H9 (cell line): ENCODE data around the gene SLC35B4. TPM values are rescaled to one million over a fixed set of nuclear protein-coding genes. Genes with fewer than 3 reads are reported as not detected.

Experiments used
- DNase-seq: peaks from one replicate; pipeline ENCODE4 v3.0.0-alpha.2; 2017
- H2AFZ ChIP-seq: one replicate; pipeline ENCODE4 v1.6.1; 2013; ENCODE audit warnings: mild to moderate bottlenecking, low read length, control low read depth, moderate library complexity
- H2AK5ac ChIP-seq: 2 replicates; pipeline ENCODE4 v1.6.1; 2013; ENCODE audit warnings: low read length, control low read depth, mixed read lengths; ENCODE audit not compliant: insufficient read length
- H2BK120ac ChIP-seq: one replicate; pipeline ENCODE4 v1.6.1; 2013; ENCODE audit warnings: low read depth, mild to moderate bottlenecking, low read length, control low read depth, inconsistent platforms; ENCODE audit not compliant: poor library complexity, severe bottlenecking
- H2BK12ac ChIP-seq: 2 replicates; pipeline ENCODE4 v1.6.1; 2013; ENCODE audit warnings: low read length, control low read depth, mixed read lengths, low read depth; ENCODE audit not compliant: insufficient read length
- H2BK15ac ChIP-seq: 2 replicates; pipeline ENCODE4 v1.6.1; 2013; ENCODE audit warnings: low read depth, low read length, control low read depth
- H2BK20ac ChIP-seq: one replicate; pipeline ENCODE4 v1.6.1; 2013; ENCODE audit warnings: low read depth, mild to moderate bottlenecking, low read length, control low read depth, inconsistent platforms; ENCODE audit not compliant: poor library complexity, severe bottlenecking
- H2BK5ac ChIP-seq: 2 replicates; pipeline ENCODE4 v1.6.1; 2013; ENCODE audit warnings: low read length, control low read depth, mixed read lengths; ENCODE audit not compliant: insufficient read length
- H3K14ac ChIP-seq: 2 replicates; pipeline ENCODE4 v1.6.1; 2013; ENCODE audit warnings: low read length, control low read depth; ENCODE audit not compliant: insufficient read depth
- H3K18ac ChIP-seq: 2 replicates; pipeline ENCODE4 v1.6.1; 2013; ENCODE audit warnings: low read depth, mild to moderate bottlenecking, mixed read lengths, low read length, control low read depth; ENCODE audit not compliant: insufficient read length
- H3K23ac ChIP-seq: 2 replicates; pipeline ENCODE4 v1.6.1; 2013; ENCODE audit warnings: low read length, control low read depth, mixed read lengths, low read depth; ENCODE audit not compliant: insufficient read length
- H3K23me2 ChIP-seq: 2 replicates; pipeline ENCODE4 v1.6.1; 2013; ENCODE audit warnings: low read depth, mild to moderate bottlenecking, mixed read lengths, low read length, control low read depth; ENCODE audit not compliant: insufficient read length, poor library complexity, severe bottlenecking
- H3K27ac ChIP-seq: 2 replicates; pipeline ENCODE4 v1.5.1; 2013; ENCODE audit warnings: low read length, control low read depth, mixed read lengths, low read depth; ENCODE audit not compliant: insufficient read length
- H3K27me3 ChIP-seq: 2 replicates; pipeline ENCODE4 v1.6.1; 2013; ENCODE audit warnings: low read length, control low read depth, inconsistent platforms; ENCODE audit not compliant: insufficient read depth
- H3K4ac ChIP-seq: 2 replicates; pipeline ENCODE4 v1.6.1; 2013; ENCODE audit warnings: low read depth, mild to moderate bottlenecking, control low read depth, inconsistent platforms, low read length, moderate library complexity
- H3K4me1 ChIP-seq: 2 replicates; pipeline ENCODE4 v1.6.1; 2013; ENCODE audit warnings: low read length, control low read depth, inconsistent platforms; ENCODE audit not compliant: insufficient read depth
- H3K4me2 ChIP-seq: 2 replicates; pipeline ENCODE4 v1.6.1; 2013; ENCODE audit warnings: low read length, control low read depth, mixed read lengths; ENCODE audit not compliant: insufficient read length, insufficient read depth
- H3K56ac ChIP-seq: 2 replicates; pipeline ENCODE4 v1.6.1; 2013; ENCODE audit warnings: low read depth, mild to moderate bottlenecking, mixed read lengths, low read length, control low read depth; ENCODE audit not compliant: insufficient read length
- H3K79me1 ChIP-seq: 2 replicates; pipeline ENCODE4 v1.6.1; 2013; ENCODE audit warnings: low read depth, mild to moderate bottlenecking, moderate library complexity, low read length, control low read depth, inconsistent platforms; ENCODE audit not compliant: insufficient read depth, poor library complexity, severe bottlenecking
- H3K79me2 ChIP-seq: 2 replicates; pipeline ENCODE4 v1.6.1; 2013; ENCODE audit warnings: low read length, control low read depth, inconsistent platforms; ENCODE audit not compliant: insufficient read depth
- H3K9ac ChIP-seq: 2 replicates; pipeline ENCODE4 v1.6.1; 2013; ENCODE audit warnings: low read length, control low read depth, mixed read lengths; ENCODE audit not compliant: insufficient read length; ENCODE audit errors: extremely low read depth
- H3K9me3 ChIP-seq: one replicate; pipeline ENCODE4 v1.6.1; 2013; ENCODE audit warnings: low read depth, low read length, inconsistent platforms; ENCODE audit not compliant: control insufficient read depth
- H3T11ph ChIP-seq: one replicate; pipeline ENCODE4 v1.6.1; 2013; ENCODE audit warnings: mild to moderate bottlenecking, low read length, control low read depth, inconsistent platforms
- H4K20me1 ChIP-seq: one replicate; pipeline ENCODE4 v1.6.1; 2013; ENCODE audit not compliant: control insufficient read depth, insufficient read length, insufficient read depth
- H4K5ac ChIP-seq: 2 replicates; pipeline ENCODE4 v1.6.1; 2013; ENCODE audit warnings: low read depth, mild to moderate bottlenecking, mixed read lengths, low read length, control low read depth; ENCODE audit not compliant: insufficient read length
- H4K8ac ChIP-seq: replicated peaks from 2 replicates; pipeline ENCODE4 v1.6.1; 2013; ENCODE audit warnings: low read length, control low read depth, mixed read lengths, low read depth; ENCODE audit not compliant: insufficient read length
- H4K91ac ChIP-seq: 2 replicates; pipeline ENCODE4 v1.6.1; 2013; ENCODE audit warnings: low read depth, mild to moderate bottlenecking, moderate library complexity, mixed read lengths, low read length, control low read depth; ENCODE audit not compliant: insufficient read length
- H3K27ac Mint-ChIP-seq, 3 experiments: 2 replicates in 2 of 3; 3 replicates in 1 of 3; pipeline ENCODE4 v1.8.0; 2020 to 2021; ENCODE audit warnings: mixed read lengths in 3 of 3, mild to moderate bottlenecking in 1 of 3, moderate library complexity in 1 of 3
- H3K27me3 Mint-ChIP-seq: 2 replicates; pipeline ENCODE4 v1.8.0; 2021; ENCODE audit warnings: low read depth, mild to moderate bottlenecking, moderate library complexity, mixed read lengths
- H3K36me3 Mint-ChIP-seq, 3 experiments: 2 replicates in 2 of 3; 3 replicates in 1 of 3; pipeline ENCODE4 v1.8.0; 2020 to 2021; ENCODE audit warnings: low read depth in 3 of 3, mixed read lengths in 3 of 3; ENCODE audit not compliant: insufficient read depth in 1 of 3
- H3K4me1 Mint-ChIP-seq, 2 experiments: 2 replicates each; pipeline ENCODE4 v1.8.0; 2020; ENCODE audit warnings: mixed read lengths in 2 of 2
- H3K4me3 Mint-ChIP-seq, 2 experiments: 2 replicates in 1 of 2; 3 replicates in 1 of 2; pipeline ENCODE4 v1.8.0; 2020 to 2021; ENCODE audit warnings: mild to moderate bottlenecking in 2 of 2, mixed read lengths in 2 of 2, moderate library complexity in 1 of 2
- H3K9me3 Mint-ChIP-seq, 2 experiments: 2 replicates in 1 of 2; 3 replicates in 1 of 2; pipeline ENCODE4 v1.8.0; 2020; ENCODE audit warnings: mild to moderate bottlenecking in 2 of 2, mixed read lengths in 2 of 2, moderate library complexity in 1 of 2
- WGBS: extraction: QIAGEN DNeasy Blood & Tissue Kit; methylation state at CpG from one replicate; pipeline ENCODE4 v1.1.7; 2013; ENCODE audit warnings: missing lambda C conversion rate, low lambda C conversion rate, mixed read lengths; ENCODE audit not compliant: insufficient read length; ENCODE audit errors: extremely low coverage; 5-methylcytosine and 5-hydroxymethylcytosine counted together
- total RNA-seq: library from RNA; stranded (reverse); gene quantifications from 2 replicates; pipeline ENCODE4 v1.2.1, GENCODE V29; 2021
- TF ChIP-seq, protein P1 (sequence below): fragments of 200-600 bp; sonication (generic); conservative IDR thresholded peaks from 3 replicates; pipeline ENCODE4 v1.8.0; 2021; ENCODE audit warnings: antibody characterized with exemption, mild to moderate bottlenecking

The SLC35B4 gene
- total RNA-seq, 1 experiment from 2014 or later = 33.4 TPM

- no peak overlapping the region for H2BK15ac ChIP-seq
- H2BK12ac ChIP-seq = no peak overlapping the region
- no peaks in the 10 kb centered on the region for H3K23me2 ChIP-seq
- H3K56ac ChIP-seq = no peak overlapping the region
- Mint-ChIP-seq H3K4me3 (no peak overlapping the region), H3K27me3 (peaks cover 10% of the 10 kb centered on the region), H3K27ac (no peak overlapping the region), H3K9me3 (peaks cover 0 to 3% of the 10 kb centered on the region in 2 experiments; a peak in 1 of 5 replicates), H3K4me1 (peaks cover 0 to 8% of the 10 kb centered on the region in 2 experiments), H3K36me3 (no peaks in the 10 kb centered on the region)
- H3K79me1 ChIP-seq = no peaks in the 10 kb centered on the region
- no peak overlapping the region for H2AK5ac ChIP-seq
- H3K79me2 ChIP-seq = no peaks in the 10 kb centered on the region
- H3K18ac ChIP-seq = no peak overlapping the region
- no peak overlapping the region for H4K8ac ChIP-seq
- no peak overlapping the region for H3T11ph ChIP-seq
- H3K27ac ChIP-seq = no peak overlapping the region
- no peak overlapping the region for H4K91ac ChIP-seq
- H4K5ac ChIP-seq = no peak overlapping the region
- no peak overlapping the region for H2AFZ ChIP-seq
- peaks cover 3% of the 10 kb centered on the region; the same call in 1 of the 2 replicates for H3K4me1 ChIP-seq
- no peaks in the 10 kb centered on the region for H3K9me3 ChIP-seq
- TF ChIP-seq, protein P1, sequence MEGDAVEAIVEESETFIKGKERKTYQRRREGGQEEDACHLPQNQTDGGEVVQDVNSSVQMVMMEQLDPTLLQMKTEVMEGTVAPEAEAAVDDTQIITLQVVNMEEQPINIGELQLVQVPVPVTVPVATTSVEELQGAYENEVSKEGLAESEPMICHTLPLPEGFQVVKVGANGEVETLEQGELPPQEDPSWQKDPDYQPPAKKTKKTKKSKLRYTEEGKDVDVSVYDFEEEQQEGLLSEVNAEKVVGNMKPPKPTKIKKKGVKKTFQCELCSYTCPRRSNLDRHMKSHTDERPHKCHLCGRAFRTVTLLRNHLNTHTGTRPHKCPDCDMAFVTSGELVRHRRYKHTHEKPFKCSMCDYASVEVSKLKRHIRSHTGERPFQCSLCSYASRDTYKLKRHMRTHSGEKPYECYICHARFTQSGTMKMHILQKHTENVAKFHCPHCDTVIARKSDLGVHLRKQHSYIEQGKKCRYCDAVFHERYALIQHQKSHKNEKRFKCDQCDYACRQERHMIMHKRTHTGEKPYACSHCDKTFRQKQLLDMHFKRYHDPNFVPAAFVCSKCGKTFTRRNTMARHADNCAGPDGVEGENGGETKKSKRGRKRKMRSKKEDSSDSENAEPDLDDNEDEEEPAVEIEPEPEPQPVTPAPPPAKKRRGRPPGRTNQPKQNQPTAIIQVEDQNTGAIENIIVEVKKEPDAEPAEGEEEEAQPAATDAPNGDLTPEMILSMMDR = no peak
- H3K4ac ChIP-seq = no peak overlapping the region
- no CpG with 5 or more reads among the region's 7 CpGs for WGBS
- H4K20me1 ChIP-seq = no peaks in the 10 kb centered on the region
- no peaks in the 10 kb centered on the region for H3K27me3 ChIP-seq
- no peak overlapping the region for H3K9ac ChIP-seq
- H2BK5ac ChIP-seq = no peak overlapping the region
- no peak overlapping the region for H3K23ac ChIP-seq
- no peak overlapping the region for H2BK20ac ChIP-seq
- H3K4me2 ChIP-seq = no peak overlapping the region
- no peak overlapping the region for H2BK120ac ChIP-seq
- DNase-seq = no peak
- no peak overlapping the region for H3K14ac ChIP-seq
Observed at GRCh38 chr7:134355004-134355525, 38.3 kb upstream of the SLC35B4 start.
